GM12891 (cell line): Measurements from ENCODE around the gene RAPGEF2.

Source experiments
- PAX5 ChIP-seq: IDR thresholded peaks from 2 replicates; pipeline ENCODE4 v1.6.1; 2011; ENCODE audit warnings: low read length, moderate library complexity, mild to moderate bottlenecking; ENCODE audit not compliant: insufficient read depth, severe bottlenecking
- POLR2A ChIP-seq: IDR thresholded peaks from 2 replicates; pipeline ENCODE4 v1.6.1; 2011; ENCODE audit warnings: low read depth, low read length, control low read depth
- POLR2AphosphoS5 ChIP-seq: IDR thresholded peaks from 2 replicates; pipeline ENCODE4 v1.6.1; 2011; ENCODE audit warnings: low read depth, low read length, control low read depth
- POU2F2 ChIP-seq: IDR thresholded peaks from 2 replicates; pipeline ENCODE4 v1.6.1; 2011; ENCODE audit warnings: low read depth, mild to moderate bottlenecking, control low read depth, low read length, moderate library complexity
- SPI1 ChIP-seq: IDR thresholded peaks from 2 replicates; pipeline ENCODE4 v1.6.1; 2011; ENCODE audit warnings: low read depth, low read length, control low read depth
- TAF1 ChIP-seq: IDR thresholded peaks from 2 replicates; pipeline ENCODE4 v1.6.1; 2011; ENCODE audit warnings: low read depth, low read length, control low read depth

GRCh38 chr4:159252491-159252890 is 149.6 kb downstream of the RAPGEF2 start:
- no peak for TF ChIP-seq POLR2A
- TF ChIP-seq TAF1: no peak
- TF ChIP-seq POLR2AphosphoS5: no peak
- TF ChIP-seq PAX5: no peak
- no peak for TF ChIP-seq SPI1
- TF ChIP-seq POU2F2: no peak
